K562 (cell line): ENCODE data around the gene MINK1. TPM values are rescaled to one million over a fixed set of nuclear protein-coding genes. Genes with fewer than 3 reads are reported as not detected.
A peak's percentile ranks its signal among the peaks of the same experiment; 100 is the strongest.

ENCODE experiments used
- MTA3 ChIP-seq: fragments of 450-650 bp; formaldehyde crosslinking; IDR thresholded peaks from 2 replicates; pipeline ENCODE4 v1.6.1; 2017; ENCODE audit warnings: mild to moderate bottlenecking, borderline replicate concordance
- PHF21A ChIP-seq: fragments of 450-650 bp; IDR thresholded peaks from 2 replicates; pipeline ENCODE4 v1.6.1; 2017; ENCODE audit warnings: low read depth, borderline replicate concordance
- RAD21 ChIP-seq, 2 experiments: fragments of 250-450 bp in 1 of 2; fragments of 450-650 bp in 1 of 2; sonication (Bioruptor Pico) in 1 of 2; formaldehyde crosslinking in 1 of 2; IDR thresholded peaks in 1 of 2; conservative IDR thresholded peaks in 1 of 2; 2 replicates each; pipeline versions ENCODE4 v1.4.0 to v1.8.0; 2020 to 2022; ENCODE audit warnings: mild to moderate bottlenecking in 2 of 2, moderate library complexity in 1 of 2
- RBFOX2 ChIP-seq: fragments of 200-400 bp; formaldehyde crosslinking; IDR thresholded peaks from 2 replicates; pipeline ENCODE4 v1.6.1; 2017; ENCODE audit warnings: low read depth, mild to moderate bottlenecking, low read length, moderate library complexity
- RBM34 ChIP-seq: fragments of 200-400 bp; formaldehyde crosslinking; IDR thresholded peaks from 2 replicates; pipeline ENCODE4 v1.6.1; 2018; ENCODE audit warnings: low read length, borderline replicate concordance; ENCODE audit not compliant: insufficient read depth
- ZBED1 ChIP-seq: IDR thresholded peaks from 2 replicates; pipeline ENCODE4 v1.6.1; 2014
- ZMIZ1 ChIP-seq, 2 experiments: fragments of 150-350 bp in 1 of 2; IDR thresholded peaks; 2 replicates each; pipeline ENCODE4 v1.6.1; 2012 to 2016; ENCODE audit warnings: low read depth in 2 of 2, low read length in 2 of 2, mild to moderate bottlenecking in 1 of 2, moderate library complexity in 1 of 2
- polyA plus RNA-seq, 8 experiments: library from polyadenylated mRNA; depleted of rRNA in 4 of 8; stranded (reverse) in 5 of 8; unstranded in 3 of 8; fragments of >200 nt; fragmentation: Nextera tagmentation in 2 of 8; fragmentation: Illumina TruSeq in 1 of 8; extraction: Ambion mirVana in 2 of 8; extraction: Trizol in 1 of 8; gene quantifications; 2 replicates each; pipeline versions ENCODE4 v1.2.1 to v1.2.3, GENCODE V29; 2011 to 2014; ENCODE audit warnings: inconsistent platforms in 1 of 8, missing spikeins in 1 of 8
- total RNA-seq, 7 experiments: library from RNA; depleted of rRNA in 6 of 7; stranded (reverse); fragments of >200 nt in 6 of 7; fragmentation: Illumina TruSeq in 2 of 7; extraction: Trizol in 2 of 7; gene quantifications; 2 replicates each; pipeline versions ENCODE4 v1.2.1 to v1.2.3, GENCODE V29; 2011 to 2021; ENCODE audit warnings: low replicate concordance in 1 of 7
- TF ChIP-seq, protein P1 (sequence below): fragments of 250-450 bp; sonication (Bioruptor Pico); IDR thresholded peaks from 2 replicates; pipeline ENCODE4 v1.5.0; 2020; ENCODE audit warnings: mild to moderate bottlenecking, borderline replicate concordance
- TF ChIP-seq, protein P2 (sequence below): fragments of 450-650 bp; IDR thresholded peaks from 2 replicates; pipeline ENCODE4 v1.6.1; 2016; ENCODE audit warnings: low read depth
- TF ChIP-seq, protein P3 (sequence below): IDR thresholded peaks from 2 replicates; pipeline ENCODE4 v1.6.1; 2014; ENCODE audit warnings: antibody characterized with exemption

MINK1 gene
- total and polyA plus RNA-seq, 9 of the 15 experiments (the other 6 are each of a cell fraction or from before 2014, with no cell fraction given), result 0.11 to 54.2 (median 14.9) TPM

DNA sequence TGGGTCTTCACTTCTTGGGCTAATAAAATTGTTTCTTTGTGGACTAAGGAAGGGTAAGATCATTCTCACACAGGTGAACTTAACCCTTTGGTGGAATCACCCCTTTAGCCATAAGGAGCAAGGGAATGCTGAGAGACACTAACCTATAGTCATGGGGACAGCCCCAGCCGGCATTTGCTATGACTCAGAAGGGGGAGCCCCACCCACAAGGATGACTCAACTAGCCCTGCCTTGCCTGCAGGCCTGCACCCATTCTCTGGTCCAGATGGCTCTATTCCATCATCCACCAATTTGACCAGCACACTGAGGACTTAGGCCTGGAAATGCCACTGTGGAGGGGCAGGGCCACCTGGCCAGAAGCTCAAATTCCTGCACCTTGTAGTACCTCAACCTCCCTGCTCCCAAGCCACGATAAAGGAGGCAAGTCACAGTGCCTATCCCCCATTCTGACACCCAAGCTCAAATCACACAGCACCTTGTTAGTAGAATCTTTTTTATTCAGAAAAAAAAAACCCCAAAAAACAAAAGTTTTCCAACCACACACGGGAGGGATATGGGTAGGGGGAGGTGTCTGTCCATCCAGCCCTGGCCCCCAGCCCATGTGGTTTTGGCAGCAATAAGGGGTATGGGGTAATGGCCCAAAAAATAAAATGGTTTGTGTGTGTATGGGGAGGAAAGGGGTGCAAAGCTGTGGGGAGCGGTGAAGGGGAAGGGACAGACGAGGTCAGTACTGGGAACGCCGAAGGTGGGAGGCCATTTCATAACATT lies 112.2 kb downstream of the MINK1 start (continued):
- TF ChIP-seq, protein P1, sequence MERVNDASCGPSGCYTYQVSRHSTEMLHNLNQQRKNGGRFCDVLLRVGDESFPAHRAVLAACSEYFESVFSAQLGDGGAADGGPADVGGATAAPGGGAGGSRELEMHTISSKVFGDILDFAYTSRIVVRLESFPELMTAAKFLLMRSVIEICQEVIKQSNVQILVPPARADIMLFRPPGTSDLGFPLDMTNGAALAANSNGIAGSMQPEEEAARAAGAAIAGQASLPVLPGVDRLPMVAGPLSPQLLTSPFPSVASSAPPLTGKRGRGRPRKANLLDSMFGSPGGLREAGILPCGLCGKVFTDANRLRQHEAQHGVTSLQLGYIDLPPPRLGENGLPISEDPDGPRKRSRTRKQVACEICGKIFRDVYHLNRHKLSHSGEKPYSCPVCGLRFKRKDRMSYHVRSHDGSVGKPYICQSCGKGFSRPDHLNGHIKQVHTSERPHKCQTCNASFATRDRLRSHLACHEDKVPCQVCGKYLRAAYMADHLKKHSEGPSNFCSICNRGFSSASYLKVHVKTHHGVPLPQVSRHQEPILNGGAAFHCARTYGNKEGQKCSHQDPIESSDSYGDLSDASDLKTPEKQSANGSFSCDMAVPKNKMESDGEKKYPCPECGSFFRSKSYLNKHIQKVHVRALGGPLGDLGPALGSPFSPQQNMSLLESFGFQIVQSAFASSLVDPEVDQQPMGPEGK (CRISPR knock-in tag), result no peak
- TF ChIP-seq MTA3, result no peak
- 0 out of 2 replicates have a peak, but pooled peaks have one; percentile 8 for TF ChIP-seq RBFOX2
- TF ChIP-seq, protein P2, sequence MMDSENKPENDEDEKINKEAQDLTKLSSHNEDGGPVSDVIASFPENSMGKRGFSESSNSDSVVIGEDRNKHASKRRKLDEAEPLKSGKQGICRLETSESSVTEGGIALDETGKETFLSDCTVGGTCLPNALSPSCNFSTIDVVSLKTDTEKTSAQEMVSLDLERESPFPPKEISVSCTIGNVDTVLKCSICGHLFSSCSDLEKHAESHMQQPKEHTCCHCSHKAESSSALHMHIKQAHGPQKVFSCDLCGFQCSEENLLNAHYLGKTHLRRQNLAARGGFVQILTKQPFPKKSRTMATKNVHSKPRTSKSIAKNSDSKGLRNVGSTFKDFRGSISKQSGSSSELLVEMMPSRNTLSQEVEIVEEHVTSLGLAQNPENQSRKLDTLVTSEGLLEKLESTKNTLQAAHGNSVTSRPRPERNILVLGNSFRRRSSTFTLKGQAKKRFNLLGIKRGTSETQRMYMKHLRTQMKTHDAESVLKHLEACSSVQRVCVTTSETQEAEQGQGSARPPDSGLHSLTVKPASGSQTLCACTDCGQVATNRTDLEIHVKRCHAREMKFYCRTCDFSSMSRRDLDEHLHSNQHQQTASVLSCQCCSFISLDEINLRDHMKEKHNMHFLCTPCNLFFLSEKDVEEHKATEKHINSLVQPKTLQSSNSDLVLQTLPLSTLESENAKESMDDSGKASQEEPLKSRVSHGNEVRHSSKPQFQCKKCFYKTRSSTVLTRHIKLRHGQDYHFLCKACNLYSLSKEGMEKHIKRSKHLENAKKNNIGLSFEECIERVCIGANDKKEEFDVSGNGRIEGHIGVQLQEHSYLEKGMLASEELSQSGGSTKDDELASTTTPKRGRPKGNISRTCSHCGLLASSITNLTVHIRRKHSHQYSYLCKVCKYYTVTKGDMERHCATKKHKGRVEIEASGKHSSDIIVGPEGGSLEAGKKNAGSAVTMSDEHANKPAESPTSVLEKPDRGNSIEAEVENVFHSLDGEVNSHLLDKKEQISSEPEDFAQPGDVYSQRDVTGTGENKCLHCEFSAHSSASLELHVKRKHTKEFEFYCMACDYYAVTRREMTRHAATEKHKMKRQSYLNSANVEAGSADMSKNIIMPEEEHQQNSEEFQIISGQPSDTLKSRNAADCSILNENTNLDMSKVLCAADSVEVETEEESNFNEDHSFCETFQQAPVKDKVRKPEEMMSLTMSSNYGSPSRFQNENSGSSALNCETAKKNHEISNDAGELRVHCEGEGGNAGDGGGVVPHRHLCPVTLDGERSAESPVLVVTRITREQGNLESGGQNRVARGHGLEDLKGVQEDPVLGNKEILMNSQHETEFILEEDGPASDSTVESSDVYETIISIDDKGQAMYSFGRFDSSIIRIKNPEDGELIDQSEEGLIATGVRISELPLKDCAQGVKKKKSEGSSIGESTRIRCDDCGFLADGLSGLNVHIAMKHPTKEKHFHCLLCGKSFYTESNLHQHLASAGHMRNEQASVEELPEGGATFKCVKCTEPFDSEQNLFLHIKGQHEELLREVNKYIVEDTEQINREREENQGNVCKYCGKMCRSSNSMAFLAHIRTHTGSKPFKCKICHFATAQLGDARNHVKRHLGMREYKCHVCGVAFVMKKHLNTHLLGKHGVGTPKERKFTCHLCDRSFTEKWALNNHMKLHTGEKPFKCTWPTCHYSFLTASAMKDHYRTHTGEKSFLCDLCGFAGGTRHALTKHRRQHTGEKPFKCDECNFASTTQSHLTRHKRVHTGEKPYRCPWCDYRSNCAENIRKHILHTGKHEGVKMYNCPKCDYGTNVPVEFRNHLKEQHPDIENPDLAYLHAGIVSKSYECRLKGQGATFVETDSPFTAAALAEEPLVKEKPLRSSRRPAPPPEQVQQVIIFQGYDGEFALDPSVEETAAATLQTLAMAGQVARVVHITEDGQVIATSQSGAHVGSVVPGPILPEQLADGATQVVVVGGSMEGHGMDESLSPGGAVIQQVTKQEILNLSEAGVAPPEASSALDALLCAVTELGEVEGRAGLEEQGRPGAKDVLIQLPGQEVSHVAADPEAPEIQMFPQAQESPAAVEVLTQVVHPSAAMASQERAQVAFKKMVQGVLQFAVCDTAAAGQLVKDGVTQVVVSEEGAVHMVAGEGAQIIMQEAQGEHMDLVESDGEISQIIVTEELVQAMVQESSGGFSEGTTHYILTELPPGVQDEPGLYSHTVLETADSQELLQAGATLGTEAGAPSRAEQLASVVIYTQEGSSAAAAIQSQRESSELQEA, result no peak
- 0 out of 4 replicates have a peak, but pooled peaks of 1 of the 2 experiments have one; percentile 18 for TF ChIP-seq ZMIZ1 (IDR thresholded peaks at IDR 0.05; ENCODE audit: low read depth in 2 of 2, low read length in 2 of 2)
- TF ChIP-seq RAD21 (CRISPR knock-in tag; conservative IDR thresholded peaks at IDR 0.05 in 1 of 2, IDR thresholded peaks at IDR 0.05 in 1 of 2), result no peak
- no peak for TF ChIP-seq RBM34
- TF ChIP-seq, protein P3, sequence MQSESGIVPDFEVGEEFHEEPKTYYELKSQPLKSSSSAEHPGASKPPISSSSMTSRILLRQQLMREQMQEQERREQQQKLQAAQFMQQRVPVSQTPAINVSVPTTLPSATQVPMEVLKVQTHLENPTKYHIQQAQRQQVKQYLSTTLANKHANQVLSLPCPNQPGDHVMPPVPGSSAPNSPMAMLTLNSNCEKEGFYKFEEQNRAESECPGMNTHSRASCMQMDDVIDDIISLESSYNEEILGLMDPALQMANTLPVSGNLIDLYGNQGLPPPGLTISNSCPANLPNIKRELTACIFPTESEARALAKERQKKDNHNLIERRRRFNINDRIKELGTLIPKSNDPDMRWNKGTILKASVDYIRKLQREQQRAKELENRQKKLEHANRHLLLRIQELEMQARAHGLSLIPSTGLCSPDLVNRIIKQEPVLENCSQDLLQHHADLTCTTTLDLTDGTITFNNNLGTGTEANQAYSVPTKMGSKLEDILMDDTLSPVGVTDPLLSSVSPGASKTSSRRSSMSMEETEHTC, result no peak
- no peak for TF ChIP-seq PHF21A
- peak; percentile 47; the same call in 1 of the 2 replicates for TF ChIP-seq ZBED1
